Activated naive CD8-positive, alpha-beta T cell treated with anti-CD3 and anti-CD28 coated beads, Interleukin-2, amount 50 U/mL, for 24 hours (primary cell): ENCODE data around the gene UGT1A6.

Experiments
- ATAC-seq: fragments of 150-1000 bp; cut with Tn5 transposase; one replicate; pipeline ENCODE4 v1.10.0; 2021
- DNase-seq: peaks from one replicate; pipeline ENCODE4 v3.0.0; 2021
- H3K27ac Mint-ChIP-seq: one replicate; pipeline ENCODE4 v1.8.0; 2021; ENCODE audit warnings: mild to moderate bottlenecking, mixed read lengths
- H3K27me3 Mint-ChIP-seq: one replicate; pipeline ENCODE4 v1.8.0; 2021; ENCODE audit warnings: mixed read lengths
- H3K36me3 Mint-ChIP-seq: one replicate; pipeline ENCODE4 v1.8.0; 2021; ENCODE audit warnings: low read depth, mixed read lengths
- H3K4me1 Mint-ChIP-seq: one replicate; pipeline ENCODE4 v1.8.0; 2021; ENCODE audit warnings: mixed read lengths
- H3K4me3 Mint-ChIP-seq: one replicate; pipeline ENCODE4 v1.8.0; 2021; ENCODE audit warnings: mild to moderate bottlenecking, moderate library complexity, mixed read lengths
- H3K9me3 Mint-ChIP-seq: one replicate; pipeline ENCODE4 v1.8.0; 2021; ENCODE audit warnings: mixed read lengths

Gene UGT1A6

GRCh38 chr2:233791151-233791882, 98.6 kb downstream of the UGT1A6 start:
- Mint-ChIP-seq H3K36me3 (no peaks in the 10 kb centered on the region), H3K9me3 (no peaks in the 10 kb centered on the region), H3K27me3 (peaks cover 2% of the 10 kb centered on the region), H3K4me3 (no peak overlapping the region), H3K4me1 (no peaks in the 10 kb centered on the region), H3K27ac (no peak overlapping the region)
- DNase-seq (no peak), ATAC-seq (no peak)

- Mint-ChIP-seq H3K4me3 (no peak overlapping the region), H3K27ac (no peak overlapping the region), H3K36me3 (no peaks in the 10 kb centered on the region), H3K27me3 (peaks cover 2% of the 10 kb centered on the region), H3K9me3 (no peaks in the 10 kb centered on the region), H3K4me1 (no peaks in the 10 kb centered on the region)
- DNase-seq (no peak), ATAC-seq (no peak)
These were observed 99.2 kb downstream of the UGT1A6 start for GRCh38 chr2:233791883-233792329.

- H3K9me3 Mint-ChIP-seq, result no peaks in the 10 kb centered on the region
- peaks cover 2% of the 10 kb centered on the region for H3K27me3 Mint-ChIP-seq
- H3K27ac Mint-ChIP-seq, result no peak overlapping the region
- no peaks in the 10 kb centered on the region for H3K36me3 Mint-ChIP-seq
- H3K4me3 Mint-ChIP-seq, result no peak overlapping the region
- no peaks in the 10 kb centered on the region for H3K4me1 Mint-ChIP-seq
- DNase-seq (no peak), ATAC-seq (no peak)
These were observed 100.0 kb downstream of the UGT1A6 start for GRCh38 chr2:233792720-233793119.

- Mint-ChIP-seq H3K4me1 (no peaks in the 10 kb centered on the region), H3K27ac (no peak overlapping the region), H3K27me3 (peaks cover 2% of the 10 kb centered on the region), H3K36me3 (no peaks in the 10 kb centered on the region), H3K9me3 (no peaks in the 10 kb centered on the region), H3K4me3 (no peak overlapping the region)
- DNase-seq (no peak), ATAC-seq (no peak)
These were observed 100.9 kb downstream of the UGT1A6 start for GRCh38 chr2:233793465-233794127.

GRCh38 chr2:233794128-233794658, 101.5 kb downstream of the UGT1A6 start:
- no peaks in the 10 kb centered on the region for H3K36me3 Mint-ChIP-seq
- no peak for ATAC-seq
- no peak overlapping the region for H3K27ac Mint-ChIP-seq
- DNase-seq, result no peak
- no peaks in the 10 kb centered on the region for H3K4me1 Mint-ChIP-seq
- H3K27me3 Mint-ChIP-seq, result peaks cover 2% of the 10 kb centered on the region
- H3K9me3 Mint-ChIP-seq, result no peaks in the 10 kb centered on the region
- no peak overlapping the region for H3K4me3 Mint-ChIP-seq

GRCh38 chr2:233795735-233796171, 103.1 kb downstream of the UGT1A6 start:
- Mint-ChIP-seq H3K4me3 (no peak overlapping the region), H3K4me1 (no peaks in the 10 kb centered on the region), H3K27me3 (no peaks in the 10 kb centered on the region), H3K27ac (no peak overlapping the region), H3K9me3 (peaks cover 6% of the 10 kb centered on the region), H3K36me3 (no peaks in the 10 kb centered on the region)
- no peak for ATAC-seq
- no peak for DNase-seq

GRCh38 chr2:233796254-233796653, 103.6 kb downstream of the UGT1A6 start:
- no peak overlapping the region for H3K4me3 Mint-ChIP-seq
- no peaks in the 10 kb centered on the region for H3K36me3 Mint-ChIP-seq
- H3K27me3 Mint-ChIP-seq, result no peaks in the 10 kb centered on the region
- peaks cover 6% of the 10 kb centered on the region for H3K9me3 Mint-ChIP-seq
- ATAC-seq (no peak), DNase-seq (no peak)
- H3K27ac Mint-ChIP-seq, result no peak overlapping the region
- H3K4me1 Mint-ChIP-seq, result no peaks in the 10 kb centered on the region

- Mint-ChIP-seq H3K9me3 (peaks cover 6% of the 10 kb centered on the region), H3K27ac (no peak overlapping the region), H3K27me3 (peaks cover 10% of the 10 kb centered on the region), H3K36me3 (no peaks in the 10 kb centered on the region), H3K4me3 (no peak overlapping the region), H3K4me1 (no peaks in the 10 kb centered on the region)
- no peak for DNase-seq
- ATAC-seq, result no peak
These were observed 105.8 kb downstream of the UGT1A6 start for GRCh38 chr2:233798335-233799086.

- peaks cover 6% of the 10 kb centered on the region for H3K9me3 Mint-ChIP-seq
- H3K4me3 Mint-ChIP-seq, result no peak overlapping the region
- no peak for DNase-seq
- ATAC-seq, result no peak
- H3K4me1 Mint-ChIP-seq, result no peaks in the 10 kb centered on the region
- no peaks in the 10 kb centered on the region for H3K36me3 Mint-ChIP-seq
- H3K27me3 Mint-ChIP-seq, result peaks cover 12% of the 10 kb centered on the region
- no peak overlapping the region for H3K27ac Mint-ChIP-seq
These were observed 106.5 kb downstream of the UGT1A6 start for GRCh38 chr2:233799087-233799665.

GRCh38 chr2:233799716-233800115, 107.0 kb downstream of the UGT1A6 start:
- H3K4me3 Mint-ChIP-seq, result no peak overlapping the region
- DNase-seq (no peak), ATAC-seq (no peak)
- H3K27ac Mint-ChIP-seq, result no peak overlapping the region
- H3K36me3 Mint-ChIP-seq, result no peaks in the 10 kb centered on the region
- H3K9me3 Mint-ChIP-seq, result peaks cover 6% of the 10 kb centered on the region
- no peaks in the 10 kb centered on the region for H3K4me1 Mint-ChIP-seq
- H3K27me3 Mint-ChIP-seq, result peaks cover 13% of the 10 kb centered on the region

- no peaks in the 10 kb centered on the region for H3K4me1 Mint-ChIP-seq
- ATAC-seq (no peak), DNase-seq (no peak)
- H3K9me3 Mint-ChIP-seq, result peaks cover 6% of the 10 kb centered on the region
- peaks cover 17% of the 10 kb centered on the region for H3K27me3 Mint-ChIP-seq
- no peak overlapping the region for H3K4me3 Mint-ChIP-seq
- H3K36me3 Mint-ChIP-seq, result no peaks in the 10 kb centered on the region
- H3K27ac Mint-ChIP-seq, result no peak overlapping the region
These were observed 107.5 kb downstream of the UGT1A6 start for GRCh38 chr2:233800208-233800607.

- H3K9me3 Mint-ChIP-seq, result peaks cover 6% of the 10 kb centered on the region
- no peaks in the 10 kb centered on the region for H3K4me1 Mint-ChIP-seq
- no peak overlapping the region for H3K4me3 Mint-ChIP-seq
- DNase-seq, result peak; percentile 12
- H3K27me3 Mint-ChIP-seq, result peaks cover 17% of the 10 kb centered on the region
- H3K36me3 Mint-ChIP-seq, result no peaks in the 10 kb centered on the region
- peak; percentile 68 for ATAC-seq
- no peak overlapping the region for H3K27ac Mint-ChIP-seq
These were observed 108.9 kb downstream of the UGT1A6 start for GRCh38 chr2:233801357-233802131.

GRCh38 chr2:233802132-233802815, 109.6 kb downstream of the UGT1A6 start:
- DNase-seq, result no peak
- ATAC-seq, result no peak
- Mint-ChIP-seq H3K27me3 (peaks cover 17% of the 10 kb centered on the region), H3K9me3 (peaks cover 6% of the 10 kb centered on the region), H3K36me3 (no peaks in the 10 kb centered on the region), H3K4me3 (no peak overlapping the region), H3K4me1 (no peaks in the 10 kb centered on the region), H3K27ac (no peak overlapping the region)
